Measurements from ENCODE around the gene SNRNP70. TPM values are rescaled to one million over a fixed set of nuclear protein-coding genes. Genes with fewer than 3 reads are reported as not detected.

SNRNP70 gene
- total and polyA plus RNA-seq, 2 of the 13 experiments (the other 11 are each of a cell fraction or from before 2014, with no cell fraction given), result 150 to 210 TPM

- TF ChIP-seq ZNF710 (CRISPR knock-in tag; IDR thresholded peaks at IDR 0.05; ENCODE audit: borderline replicate concordance) (no peak), NFKB2 (CRISPR knock-in tag; IDR thresholded peaks at IDR 0.05; ENCODE audit: borderline replicate concordance) (no peak), NCOR1 (IDR thresholded peaks at IDR 0.05; ENCODE audit: borderline replicate concordance, low read length) (no peak), XBP1 (CRISPR knock-in tag; IDR thresholded peaks at IDR 0.05) (no peak), HIVEP1 (CRISPR knock-in tag; IDR thresholded peaks at IDR 0.05) (no peak), ZHX1 (CRISPR knock-in tag; IDR thresholded peaks at IDR 0.05; ENCODE audit: low read depth) (0 out of 2 replicates have a peak, but pooled peaks have one; percentile 43), BHLHE40 (IDR thresholded peaks at IDR 0.05; ENCODE audit: low read length) (peak; percentile 81), SNAPC4 (CRISPR knock-in tag; IDR thresholded peaks at IDR 0.05) (no peak), ZNF30 (CRISPR knock-in tag; IDR thresholded peaks at IDR 0.05) (no peak)
These were observed 60.5 kb downstream of the SNRNP70 start (continued) for GRCh38 chr19:49145573-49146407.
